ENCODE results near the gene SASH1. TPM values are rescaled to one million over a fixed set of nuclear protein-coding genes. Genes with fewer than 3 reads are reported as not detected.

The SASH1 gene
- polyA plus RNA-seq, 1 donor from 2014 or later, result 7.0 TPM

GRCh38 chr6:148323344-148323743 lies 19.3 kb upstream of the SASH1 start:
- H4K20me1 ChIP-seq (ENCODE audit: insufficient read depth), result no peaks in the 10 kb centered on the region
- no peak overlapping the region for H3K9ac ChIP-seq (ENCODE audit: low read length)
- H3K4me2 ChIP-seq (ENCODE audit: low read length), result no peak overlapping the region
- no peaks in the 10 kb centered on the region for H3K9me2 ChIP-seq (ENCODE audit: insufficient read depth, low read length)
- no peaks in the 10 kb centered on the region for H3K79me2 ChIP-seq (replicated peaks; ENCODE audit: insufficient read depth, low read length)
- H3K9me3 ChIP-seq (ENCODE audit: low read length), result no peaks in the 10 kb centered on the region
- no peaks in the 10 kb centered on the region for H3F3A ChIP-seq (ENCODE audit: insufficient read depth, low read length, poor library complexity, severe bottlenecking)
- no peak overlapping the region for H2AFZ ChIP-seq (ENCODE audit: low read depth, low read length)
- no peak overlapping the region for H3K27ac ChIP-seq (ENCODE audit: low read length)
- H3K36me3 ChIP-seq (ENCODE audit: insufficient read depth, low read length), result no peaks in the 10 kb centered on the region
- H3K27me3 ChIP-seq (ENCODE audit: insufficient read depth, low read depth, low read length), result no peaks in the 10 kb centered on the region
- no peak overlapping the region for H3K4me3 ChIP-seq (ENCODE audit: low read length)
- no peak for TF ChIP-seq CTCF (IDR thresholded peaks at IDR 0.05; ENCODE audit: poor library complexity, severe bottlenecking)
- TF ChIP-seq TAF1 (IDR thresholded peaks at IDR 0.05; ENCODE audit: low read depth), result no peak

GRCh38 chr6:148324297-148324985 lies 18.2 kb upstream of the SASH1 start:
- TF ChIP-seq CTCF (IDR thresholded peaks at IDR 0.05; ENCODE audit: poor library complexity, severe bottlenecking) (no peak), EZH2 (IDR thresholded peaks at IDR 0.05; ENCODE audit: borderline replicate concordance, insufficient read depth, low read length, poor library complexity, severe bottlenecking) (no peak), REST (IDR thresholded peaks at IDR 0.05; ENCODE audit: borderline replicate concordance) (no peak), MXI1 (conservative IDR thresholded peaks at IDR 0.05; ENCODE audit: poor library complexity, severe bottlenecking) (no peak), TAF1 (IDR thresholded peaks at IDR 0.05; ENCODE audit: low read depth) (no peak), RAD21 (conservative IDR thresholded peaks at IDR 0.05) (no peak), EP300 (conservative IDR thresholded peaks at IDR 0.05; ENCODE audit: poor library complexity, severe bottlenecking) (no peak), POLR2AphosphoS5 (IDR thresholded peaks at IDR 0.05) (no peak)
- Histone ChIP-seq H3K9me2 (ENCODE audit: insufficient read depth, low read length) (no peaks in the 10 kb centered on the region), H3F3A (ENCODE audit: insufficient read depth, low read length, poor library complexity, severe bottlenecking) (no peaks in the 10 kb centered on the region), H3K9me3 (ENCODE audit: low read length) (no peaks in the 10 kb centered on the region), H4K20me1 (ENCODE audit: insufficient read depth) (no peaks in the 10 kb centered on the region), H3K79me2 (replicated peaks; ENCODE audit: insufficient read depth, low read length) (no peaks in the 10 kb centered on the region), H3K36me3 (ENCODE audit: insufficient read depth, low read length) (no peaks in the 10 kb centered on the region), H3K4me2 (ENCODE audit: low read length) (no peak overlapping the region), H3K4me3 (ENCODE audit: low read length) (no peak overlapping the region), H3K27ac (ENCODE audit: low read length) (no peak overlapping the region), H2AFZ (ENCODE audit: low read depth, low read length) (no peak overlapping the region), H3K9ac (ENCODE audit: low read length) (no peak overlapping the region), H3K27me3 (ENCODE audit: insufficient read depth, low read depth, low read length) (no peaks in the 10 kb centered on the region)

All from neural cell (in vitro differentiated cells).